BE2C (cell line): Measurements from ENCODE around the gene STXBP1.

Experiments used
- DNase-seq: peaks from one replicate; pipeline ENCODE4 v3.0.0-alpha.2; 2020
- H3K27me3 ChIP-seq: fragments of 250-450 bp; sonication (Bioruptor Pico); 2 replicates; pipeline ENCODE4 v1.5.1; 2020; ENCODE audit warnings: mild to moderate bottlenecking
- H3K36me3 ChIP-seq: fragments of 250-450 bp; sonication (Bioruptor Pico); 2 replicates; pipeline ENCODE4 v1.5.1; 2020; ENCODE audit warnings: mild to moderate bottlenecking
- H3K4me1 ChIP-seq: fragments of 250-450 bp; sonication (Bioruptor Pico); 2 replicates; pipeline ENCODE4 v1.5.1; 2020
- H3K4me3 ChIP-seq: 2 replicates; pipeline ENCODE4 v1.5.1; 2011; ENCODE audit warnings: low read depth, low read length
- H3K9me3 ChIP-seq: fragments of 250-450 bp; sonication (Bioruptor Pico); 2 replicates; pipeline ENCODE4 v1.5.1; 2020
- TF ChIP-seq, protein P1 (sequence below): IDR thresholded peaks from 2 replicates; pipeline ENCODE4 v1.5.1; 2012; ENCODE audit warnings: mild to moderate bottlenecking, low read depth, low read length

Gene STXBP1

DNA sequence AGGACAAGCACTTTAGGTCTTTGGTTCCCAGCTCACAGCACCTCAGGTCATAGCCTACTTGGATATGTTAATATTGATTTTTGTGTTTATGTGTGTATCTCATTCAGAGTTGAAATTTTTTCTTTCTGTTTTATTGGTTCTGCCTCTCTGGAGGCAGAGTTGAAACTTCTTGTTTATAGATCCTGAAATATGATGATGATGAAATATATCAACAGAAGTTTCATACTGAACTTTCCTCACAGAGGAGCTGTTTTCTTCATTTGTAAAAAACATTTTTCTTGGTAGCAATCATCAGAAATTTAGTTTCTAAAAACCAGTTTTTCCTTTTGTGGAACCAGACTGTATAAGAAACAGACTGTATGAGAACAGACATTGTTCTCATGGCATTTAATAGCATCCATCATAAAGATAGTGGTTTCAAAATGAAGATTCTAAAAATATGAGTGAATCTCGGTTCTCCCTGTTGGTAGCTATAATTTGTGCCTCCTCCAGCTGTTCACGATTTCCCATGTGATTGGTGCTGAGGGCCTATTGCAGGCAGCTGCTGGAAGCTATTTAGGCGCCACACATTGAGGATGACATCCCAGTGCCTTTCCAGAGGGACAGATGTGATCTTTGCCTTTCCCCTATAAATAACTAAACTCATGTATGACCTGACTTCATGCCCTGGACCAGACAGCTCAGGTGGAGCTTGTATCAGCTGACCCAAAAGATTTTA lies 55.2 kb downstream of the STXBP1 start:
- no peaks in the 10 kb centered on the region for H3K9me3 ChIP-seq
- TF ChIP-seq, protein P1, sequence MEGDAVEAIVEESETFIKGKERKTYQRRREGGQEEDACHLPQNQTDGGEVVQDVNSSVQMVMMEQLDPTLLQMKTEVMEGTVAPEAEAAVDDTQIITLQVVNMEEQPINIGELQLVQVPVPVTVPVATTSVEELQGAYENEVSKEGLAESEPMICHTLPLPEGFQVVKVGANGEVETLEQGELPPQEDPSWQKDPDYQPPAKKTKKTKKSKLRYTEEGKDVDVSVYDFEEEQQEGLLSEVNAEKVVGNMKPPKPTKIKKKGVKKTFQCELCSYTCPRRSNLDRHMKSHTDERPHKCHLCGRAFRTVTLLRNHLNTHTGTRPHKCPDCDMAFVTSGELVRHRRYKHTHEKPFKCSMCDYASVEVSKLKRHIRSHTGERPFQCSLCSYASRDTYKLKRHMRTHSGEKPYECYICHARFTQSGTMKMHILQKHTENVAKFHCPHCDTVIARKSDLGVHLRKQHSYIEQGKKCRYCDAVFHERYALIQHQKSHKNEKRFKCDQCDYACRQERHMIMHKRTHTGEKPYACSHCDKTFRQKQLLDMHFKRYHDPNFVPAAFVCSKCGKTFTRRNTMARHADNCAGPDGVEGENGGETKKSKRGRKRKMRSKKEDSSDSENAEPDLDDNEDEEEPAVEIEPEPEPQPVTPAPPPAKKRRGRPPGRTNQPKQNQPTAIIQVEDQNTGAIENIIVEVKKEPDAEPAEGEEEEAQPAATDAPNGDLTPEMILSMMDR, result no peak
- H3K4me3 ChIP-seq, result no peak overlapping the region
- H3K36me3 ChIP-seq, result peaks cover 16% of the 10 kb centered on the region
- DNase-seq, result no peak
- H3K4me1 ChIP-seq, result peaks cover 20% of the 10 kb centered on the region
- H3K27me3 ChIP-seq, result no peaks in the 10 kb centered on the region

DNA sequence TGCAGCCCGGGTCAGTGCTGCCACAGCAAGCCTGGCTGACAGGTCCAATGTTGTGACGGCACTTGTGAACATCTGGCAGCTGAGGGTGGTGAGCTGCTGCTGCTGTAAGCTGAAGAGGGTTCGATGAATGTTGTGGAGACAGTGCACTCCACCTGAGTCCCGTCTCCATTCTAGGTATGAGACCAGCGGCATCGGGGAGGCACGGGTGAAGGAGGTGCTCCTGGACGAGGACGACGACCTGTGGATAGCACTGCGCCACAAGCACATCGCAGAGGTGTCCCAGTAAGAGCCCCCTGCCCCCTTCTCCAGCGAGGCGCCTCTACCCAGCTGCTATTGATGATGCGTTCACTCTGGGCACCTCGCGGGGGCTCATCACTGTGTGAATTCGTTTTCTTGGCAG lies 55.8 kb downstream of the STXBP1 start:
- Histone ChIP-seq H3K9me3 (no peaks in the 10 kb centered on the region), H3K4me1 (peaks cover 20% of the 10 kb centered on the region), H3K36me3 (peaks cover 18% of the 10 kb centered on the region), H3K27me3 (no peaks in the 10 kb centered on the region), H3K4me3 (no peak overlapping the region)
- no peak for DNase-seq
- TF ChIP-seq, protein P1, result no peak

DNA sequence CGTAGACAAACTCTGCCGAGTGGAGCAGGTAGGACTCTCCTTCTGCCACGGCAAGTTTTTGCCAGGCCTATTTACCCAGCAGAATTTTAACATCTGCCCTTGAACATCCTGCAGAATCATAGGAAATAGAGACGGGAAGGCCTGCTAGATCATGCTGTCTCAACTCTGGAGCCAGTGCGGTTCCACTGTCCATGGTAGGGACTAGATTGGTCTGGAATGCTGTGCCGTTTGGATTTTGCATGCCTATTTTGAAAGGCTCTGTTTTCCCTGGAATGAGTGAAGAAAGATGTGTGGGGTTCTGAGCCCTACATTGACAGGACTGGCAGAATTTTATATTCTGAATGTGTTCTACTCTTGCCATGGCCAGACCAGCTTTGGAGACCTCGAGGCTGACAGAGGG lies 61.2 kb downstream of the STXBP1 start:
- no peaks in the 10 kb centered on the region for H3K27me3 ChIP-seq
- no peaks in the 10 kb centered on the region for H3K4me1 ChIP-seq
- TF ChIP-seq, protein P1, result no peak
- DNase-seq, result no peak
- H3K4me3 ChIP-seq, result no peak overlapping the region
- H3K36me3 ChIP-seq, result peaks cover 39% of the 10 kb centered on the region
- no peaks in the 10 kb centered on the region for H3K9me3 ChIP-seq

DNA sequence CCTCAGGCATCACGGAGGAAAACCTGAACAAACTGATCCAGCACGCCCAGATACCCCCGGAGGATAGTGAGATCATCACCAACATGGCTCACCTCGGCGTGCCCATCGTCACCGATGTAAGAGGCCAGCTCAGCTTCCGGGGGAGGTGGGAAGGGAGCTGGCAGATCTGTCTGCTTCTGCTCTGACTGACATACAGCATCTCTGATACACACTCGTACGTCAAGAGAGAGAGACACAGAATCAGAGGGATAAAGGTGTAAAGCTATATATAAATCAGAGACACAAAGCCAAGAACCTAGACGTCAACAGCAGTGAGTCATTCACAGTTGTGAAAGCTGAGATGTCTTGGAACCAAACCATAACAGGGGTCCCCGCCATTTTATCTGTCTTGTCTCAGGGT lies 64.6 kb downstream of the STXBP1 start:
- Histone ChIP-seq H3K4me1 (no peaks in the 10 kb centered on the region), H3K4me3 (no peak overlapping the region), H3K36me3 (peaks cover 60% of the 10 kb centered on the region), H3K27me3 (no peaks in the 10 kb centered on the region), H3K9me3 (no peaks in the 10 kb centered on the region)
- TF ChIP-seq, protein P1, result no peak
- no peak for DNase-seq

DNA sequence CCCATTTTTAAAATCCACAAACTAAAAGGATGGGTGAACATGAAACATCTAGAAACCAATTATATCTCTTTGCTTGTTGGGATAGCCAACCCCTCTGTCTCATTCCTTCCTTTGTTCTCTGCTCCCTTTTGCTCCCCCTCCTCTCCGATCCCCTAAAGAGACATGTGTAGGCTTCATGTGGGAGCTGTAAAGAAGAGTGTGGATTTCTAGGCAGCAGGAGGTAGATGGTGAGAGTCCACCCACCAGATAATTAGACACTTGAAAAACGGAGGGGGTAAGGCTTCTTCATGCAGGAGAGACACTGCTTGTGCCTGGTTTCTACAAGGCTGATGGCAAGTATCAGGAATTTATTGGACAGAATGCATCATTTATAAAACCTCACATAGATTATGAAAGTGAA lies 67.4 kb downstream of the STXBP1 start:
- H3K9me3 ChIP-seq, result no peaks in the 10 kb centered on the region
- DNase-seq, result no peak
- peaks cover 62% of the 10 kb centered on the region for H3K36me3 ChIP-seq
- H3K4me1 ChIP-seq, result no peaks in the 10 kb centered on the region
- TF ChIP-seq, protein P1, result no peak
- H3K4me3 ChIP-seq, result no peak overlapping the region
- H3K27me3 ChIP-seq, result no peaks in the 10 kb centered on the region

DNA sequence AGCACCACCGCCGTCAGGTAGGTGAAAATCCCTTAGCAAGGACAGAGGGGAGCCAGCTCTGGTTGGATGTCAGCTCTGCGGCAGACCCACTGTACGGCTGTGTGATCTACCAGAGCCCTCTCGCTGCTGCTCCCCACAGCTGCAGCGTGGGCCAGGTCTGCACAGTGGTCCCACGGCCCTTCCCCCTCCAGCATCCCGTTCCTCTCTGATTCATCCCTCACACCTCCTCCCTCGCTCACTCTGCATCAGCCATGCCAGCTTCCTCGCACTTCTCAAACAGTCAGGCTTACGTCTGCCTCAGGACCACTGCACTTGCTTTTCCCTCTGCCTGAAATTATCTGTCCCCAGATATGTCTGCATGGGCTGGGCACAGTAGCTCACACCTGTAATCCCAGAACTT lies 68.1 kb downstream of the STXBP1 start:
- TF ChIP-seq, protein P1, result no peak
- DNase-seq, result no peak
- H3K4me1 ChIP-seq, result no peaks in the 10 kb centered on the region
- H3K9me3 ChIP-seq, result no peaks in the 10 kb centered on the region
- no peak overlapping the region for H3K4me3 ChIP-seq
- peaks cover 57% of the 10 kb centered on the region for H3K36me3 ChIP-seq
- H3K27me3 ChIP-seq, result no peaks in the 10 kb centered on the region
